GM10847 (cell line): ENCODE data around the gene ARFRP1.

Source experiments
- POLR2A ChIP-seq: IDR thresholded peaks from 2 replicates; pipeline ENCODE4 v1.6.1; 2011; ENCODE audit not compliant: insufficient read length; ENCODE audit errors: extremely low read depth

ARFRP1 gene

DNA sequence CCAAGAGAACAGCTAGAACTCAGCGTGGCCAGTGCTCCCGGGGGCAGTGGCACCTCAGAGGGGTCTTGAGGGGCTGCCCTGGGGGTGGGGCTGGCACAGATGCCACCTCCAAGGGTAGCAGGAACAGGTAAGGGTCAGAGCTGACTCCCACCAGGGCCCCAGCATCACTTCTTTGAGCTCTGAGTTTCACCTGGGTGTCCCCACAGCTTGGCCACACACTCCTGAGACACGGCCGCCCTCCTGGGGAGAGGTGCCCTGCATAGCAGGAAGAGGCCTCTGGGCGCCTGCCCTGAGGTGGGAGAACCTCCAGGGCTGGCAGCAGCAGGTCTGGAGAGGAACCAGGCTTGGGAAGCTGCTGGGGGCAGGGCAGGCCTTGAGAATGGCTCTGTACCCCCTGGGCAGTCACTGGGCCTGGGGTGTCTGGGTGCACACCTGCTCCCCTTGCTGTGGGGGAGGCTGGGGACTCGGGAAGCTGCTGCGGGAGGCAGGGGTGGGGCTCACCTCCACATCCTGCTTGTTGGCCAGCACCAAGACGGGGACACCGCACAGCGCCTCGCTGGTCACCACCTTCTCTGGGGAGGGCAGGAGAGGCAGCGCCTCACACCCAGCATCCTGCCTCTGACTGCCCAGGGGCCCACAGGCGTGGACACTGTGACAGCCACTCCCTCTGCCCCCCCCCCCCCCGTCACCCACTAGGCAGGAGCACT, 6.3 kb downstream of the ARFRP1 start:
- TF ChIP-seq POLR2A, result no peak

DNA sequence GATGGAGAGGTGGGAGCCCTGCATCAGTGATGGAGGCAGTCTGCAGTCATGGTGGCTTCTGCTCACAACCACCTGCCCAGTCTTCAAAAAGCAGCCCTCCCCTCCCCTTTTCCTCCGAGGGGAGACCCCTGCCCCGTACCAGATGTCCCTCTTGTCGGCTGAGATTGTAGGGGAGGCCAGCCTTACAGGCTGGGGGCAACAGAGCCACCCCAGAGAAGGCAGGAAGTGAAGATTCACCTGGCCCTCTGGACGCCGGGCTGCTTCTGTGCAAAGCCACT, 6.8 kb downstream of the ARFRP1 start:
- no peak for TF ChIP-seq POLR2A

DNA sequence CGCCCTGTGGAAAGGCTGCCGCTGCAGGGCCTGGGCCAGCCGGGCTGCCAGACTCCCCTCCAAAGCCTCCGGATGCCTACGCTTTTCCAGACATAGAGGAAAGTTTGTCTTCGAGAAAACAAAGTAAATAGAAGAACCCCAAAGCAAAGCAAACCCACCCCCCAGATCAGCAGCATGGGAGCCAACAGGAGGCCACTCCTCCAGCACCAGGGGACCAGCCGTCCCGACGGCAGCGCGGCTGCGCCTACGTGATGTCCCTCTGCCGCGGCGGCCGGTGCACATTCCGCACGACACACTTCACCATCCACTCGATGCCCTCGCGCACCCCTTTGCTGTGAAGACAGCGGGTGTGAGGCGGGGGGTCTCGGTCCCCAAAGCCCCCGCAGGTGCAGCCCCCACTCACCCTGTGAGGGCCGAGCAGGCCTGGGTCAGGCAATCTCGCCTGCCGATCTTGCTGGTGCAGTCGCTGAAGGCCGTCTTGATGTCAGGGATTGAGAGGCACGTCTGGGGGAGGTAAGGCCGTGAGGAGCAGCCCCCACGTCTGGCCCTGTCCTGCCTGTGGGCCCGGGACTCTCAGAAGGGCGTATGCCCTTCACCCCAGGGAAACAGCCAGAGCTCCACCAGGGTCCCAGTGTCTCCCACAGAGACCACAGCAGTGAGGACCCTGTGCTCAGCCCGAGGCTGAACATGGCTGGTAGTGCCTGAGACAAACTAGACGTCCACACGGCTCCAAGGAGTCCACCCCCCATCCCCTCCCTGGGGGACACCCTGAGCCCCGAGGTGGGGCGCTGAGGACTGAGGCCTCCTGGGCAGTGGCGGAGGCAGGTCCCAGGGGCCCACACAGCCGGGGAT, 7.4 kb downstream of the ARFRP1 start:
- TF ChIP-seq POLR2A, result no peak

DNA sequence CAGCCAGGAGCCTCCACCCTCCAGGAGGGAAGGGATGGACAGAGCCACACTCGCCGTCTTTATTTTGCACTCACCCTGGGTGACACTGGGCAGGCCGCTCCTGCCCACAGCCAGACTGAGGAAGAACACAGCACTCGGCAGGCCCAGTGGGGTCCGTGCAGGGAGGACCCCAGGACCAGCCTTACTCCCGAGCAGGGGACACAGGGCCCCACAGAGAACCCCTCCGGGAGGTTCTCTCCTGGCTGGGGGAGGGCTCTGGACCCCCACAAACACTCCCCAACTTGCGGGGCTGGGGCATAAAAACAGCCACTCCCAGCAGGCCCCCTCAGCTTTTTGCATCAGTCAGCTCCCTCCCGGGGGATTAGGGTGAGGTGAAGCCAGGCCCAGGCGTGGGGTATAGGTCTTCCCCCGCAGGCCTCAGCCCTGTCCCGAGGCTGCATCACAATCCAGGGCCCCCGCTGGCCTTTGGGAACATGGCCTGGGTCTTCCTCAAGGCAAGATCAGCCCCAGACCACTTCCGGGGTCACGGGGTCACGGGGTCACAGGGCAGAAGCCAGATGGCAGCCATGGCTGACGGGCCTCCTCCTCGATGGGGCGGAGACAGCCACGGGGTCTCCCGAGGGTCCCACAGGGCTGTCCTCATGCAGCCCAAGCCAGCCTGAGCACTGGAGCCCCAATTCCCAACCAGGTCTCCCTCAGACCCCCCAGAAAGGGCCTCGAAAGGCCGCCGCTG, 8.1 kb downstream of the ARFRP1 start:
- no peak for TF ChIP-seq POLR2A

DNA sequence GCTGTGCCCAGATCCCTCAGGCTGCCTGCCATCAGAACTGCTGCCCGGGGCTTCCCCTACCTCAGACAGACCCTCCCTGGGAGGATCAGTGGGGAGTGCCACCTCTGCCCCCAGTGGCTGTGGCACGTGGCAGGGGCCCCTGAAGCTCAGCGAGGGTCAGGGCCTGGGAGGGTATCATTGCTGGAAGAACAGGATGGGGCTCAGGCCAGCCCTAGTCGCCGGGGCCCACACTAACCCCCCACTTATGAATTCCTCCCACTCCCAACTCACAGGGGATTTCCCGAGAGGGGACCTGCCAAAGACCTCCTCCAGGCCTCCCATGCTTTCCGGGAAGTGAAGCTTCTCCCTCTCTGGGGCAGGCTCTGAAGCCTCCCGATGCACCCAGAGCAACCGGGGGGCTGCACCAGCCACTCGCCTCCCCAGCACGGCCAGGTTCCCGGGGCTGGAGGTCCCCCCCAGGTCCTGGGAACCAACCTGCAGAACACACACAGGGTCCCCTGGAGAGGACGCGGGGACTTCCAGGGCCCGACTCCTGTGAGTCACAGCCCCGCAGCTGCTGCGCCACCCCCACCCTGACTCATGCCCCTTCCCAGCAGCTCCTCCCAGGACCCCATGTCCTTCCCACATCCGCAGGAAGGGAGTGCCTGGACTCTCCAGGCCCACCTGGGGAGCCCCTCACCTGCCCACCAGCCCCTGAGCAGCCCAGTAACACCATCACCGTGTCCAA, 8.9 kb downstream of the ARFRP1 start:
- TF ChIP-seq POLR2A, result no peak

DNA sequence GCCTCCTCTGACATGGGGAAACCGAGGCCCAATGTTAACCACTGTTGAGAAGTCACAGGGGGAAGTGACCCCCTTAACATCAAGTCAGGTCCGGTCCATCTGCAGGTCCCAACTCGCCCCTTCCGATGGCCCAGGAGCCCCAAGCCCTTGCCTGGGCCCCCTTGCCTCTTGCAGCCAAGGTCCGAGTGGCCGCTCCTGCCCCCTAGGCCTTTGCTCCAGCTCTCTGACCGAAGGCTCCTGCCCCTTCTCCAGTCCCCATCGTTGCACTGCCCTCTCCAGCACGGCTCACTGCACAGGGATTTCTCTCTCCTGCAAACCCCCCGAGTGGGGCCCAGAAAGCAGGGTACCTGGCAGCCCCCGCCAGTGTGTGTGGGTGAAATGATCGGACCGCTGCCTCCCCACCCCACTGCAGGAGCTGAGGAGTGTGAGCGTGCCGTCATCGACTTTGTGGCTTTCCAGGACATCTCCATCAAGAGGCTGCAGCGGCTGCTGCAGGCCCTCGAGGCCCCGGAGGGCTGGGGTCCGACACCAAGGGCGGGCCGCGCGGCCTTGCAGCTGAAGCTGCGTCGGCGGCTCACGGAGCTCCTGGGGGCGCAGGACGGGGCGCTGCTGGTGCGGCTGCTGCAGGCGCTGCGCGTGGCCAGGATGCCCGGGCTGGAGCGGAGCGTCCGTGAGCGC, 9.8 kb downstream of the ARFRP1 start:
- no peak for TF ChIP-seq POLR2A

DNA sequence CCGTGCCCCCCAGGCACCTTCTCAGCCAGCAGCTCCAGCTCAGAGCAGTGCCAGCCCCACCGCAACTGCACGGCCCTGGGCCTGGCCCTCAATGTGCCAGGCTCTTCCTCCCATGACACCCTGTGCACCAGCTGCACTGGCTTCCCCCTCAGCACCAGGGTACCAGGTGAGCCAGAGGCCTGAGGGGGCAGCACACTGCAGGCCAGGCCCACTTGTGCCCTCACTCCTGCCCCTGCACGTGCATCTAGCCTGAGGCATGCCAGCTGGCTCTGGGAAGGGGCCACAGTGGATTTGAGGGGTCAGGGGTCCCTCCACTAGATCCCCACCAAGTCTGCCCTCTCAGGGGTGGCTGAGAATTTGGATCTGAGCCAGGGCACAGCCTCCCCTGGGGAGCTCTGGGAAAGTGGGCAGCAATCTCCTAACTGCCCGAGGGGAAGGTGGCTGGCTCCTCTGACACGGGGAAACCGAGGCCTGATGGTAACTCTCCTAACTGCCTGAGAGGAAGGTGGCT, 10.4 kb downstream of the ARFRP1 start:
- TF ChIP-seq POLR2A, result no peak

DNA sequence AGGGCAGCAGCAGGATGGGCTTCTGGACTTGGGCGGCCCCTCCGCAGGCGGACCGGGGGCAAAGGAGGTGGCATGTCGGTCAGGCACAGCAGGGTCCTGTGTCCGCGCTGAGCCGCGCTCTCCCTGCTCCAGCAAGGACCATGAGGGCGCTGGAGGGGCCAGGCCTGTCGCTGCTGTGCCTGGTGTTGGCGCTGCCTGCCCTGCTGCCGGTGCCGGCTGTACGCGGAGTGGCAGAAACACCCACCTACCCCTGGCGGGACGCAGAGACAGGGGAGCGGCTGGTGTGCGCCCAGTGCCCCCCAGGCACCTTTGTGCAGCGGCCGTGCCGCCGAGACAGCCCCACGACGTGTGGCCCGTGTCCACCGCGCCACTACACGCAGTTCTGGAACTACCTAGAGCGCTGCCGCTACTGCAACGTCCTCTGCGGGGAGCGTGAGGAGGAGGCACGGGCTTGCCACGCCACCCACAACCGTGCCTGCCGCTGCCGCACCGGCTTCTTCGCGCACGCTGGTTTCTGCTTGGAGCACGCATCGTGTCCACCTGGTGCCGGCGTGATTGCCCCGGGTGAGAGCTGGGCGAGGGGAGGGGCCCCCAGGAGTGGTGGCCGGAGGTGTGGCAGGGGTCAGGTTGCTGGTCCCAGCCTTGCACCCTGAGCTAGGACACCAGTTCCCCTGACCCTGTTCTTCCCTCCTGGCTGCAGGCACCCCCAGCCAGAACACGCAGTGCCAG, 11.0 kb downstream of the ARFRP1 start, which contains the start of gene TNFRSF6B:
TSS of gene TNFRSF6B (plus strand) at position 25 of the 729 bp plus-strand sequence. CDS start at position 141, 116 bp downstream.
- no peak for TF ChIP-seq POLR2A

DNA sequence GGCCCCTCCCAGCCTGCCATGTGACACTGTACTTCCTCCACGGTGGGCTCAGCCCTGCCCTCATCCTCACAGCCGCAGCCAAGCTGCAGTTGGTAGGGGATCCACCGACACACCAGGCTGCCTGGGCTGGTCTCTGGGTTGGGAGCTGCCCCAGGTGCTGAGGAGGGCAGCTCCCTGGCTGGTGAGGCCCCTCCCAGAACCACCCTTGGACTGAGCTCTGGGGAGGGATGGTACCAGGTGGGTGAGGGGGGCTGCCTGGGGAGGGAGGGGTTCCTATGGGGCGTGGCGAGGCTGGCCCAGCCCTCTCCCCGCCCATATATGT, 11.5 kb downstream of the ARFRP1 start:
- no peak for TF ChIP-seq POLR2A

DNA sequence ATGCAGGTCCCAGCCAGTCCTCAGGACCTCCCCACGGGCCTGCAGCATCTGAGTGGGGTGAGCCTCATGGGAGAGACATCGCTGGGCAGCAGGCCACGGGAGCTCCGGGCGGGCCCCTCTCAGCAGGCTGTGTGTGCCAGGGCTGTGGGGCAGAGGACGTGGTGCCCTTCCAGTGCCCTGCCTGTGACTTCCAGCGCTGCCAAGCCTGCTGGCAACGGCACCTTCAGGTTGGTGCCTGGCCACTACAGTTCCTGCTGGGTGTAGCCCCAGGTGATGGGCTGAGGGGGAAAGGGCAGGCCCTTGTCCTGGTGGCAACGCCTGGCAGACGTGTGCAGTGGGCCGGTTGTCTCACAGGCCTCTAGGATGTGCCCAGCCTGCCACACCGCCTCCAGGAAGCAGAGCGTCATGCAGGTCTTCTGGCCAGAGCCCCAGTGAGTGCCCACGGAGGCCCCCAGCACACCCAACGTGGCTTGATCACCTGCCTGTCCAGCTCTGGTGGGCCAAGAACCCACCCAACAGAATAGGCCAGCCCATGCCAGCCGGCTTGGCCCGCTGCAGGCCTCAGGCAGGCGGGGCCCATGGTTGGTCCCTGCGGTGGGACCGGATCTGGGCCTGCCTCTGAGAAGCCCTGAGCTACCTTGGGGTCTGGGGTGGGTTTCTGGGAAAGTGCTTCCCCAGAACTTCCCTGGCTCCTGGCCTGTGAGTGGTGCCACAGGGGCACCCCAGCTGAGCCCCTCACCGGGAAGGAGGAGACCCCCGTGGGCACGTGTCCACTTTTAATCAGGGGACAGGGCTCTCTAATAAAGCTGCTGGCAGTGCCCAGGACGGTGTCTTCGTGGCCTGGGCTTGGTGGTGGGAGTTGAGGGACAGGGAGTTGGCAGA, 12.1 kb downstream of the ARFRP1 start:
- TF ChIP-seq POLR2A, result no peak

DNA sequence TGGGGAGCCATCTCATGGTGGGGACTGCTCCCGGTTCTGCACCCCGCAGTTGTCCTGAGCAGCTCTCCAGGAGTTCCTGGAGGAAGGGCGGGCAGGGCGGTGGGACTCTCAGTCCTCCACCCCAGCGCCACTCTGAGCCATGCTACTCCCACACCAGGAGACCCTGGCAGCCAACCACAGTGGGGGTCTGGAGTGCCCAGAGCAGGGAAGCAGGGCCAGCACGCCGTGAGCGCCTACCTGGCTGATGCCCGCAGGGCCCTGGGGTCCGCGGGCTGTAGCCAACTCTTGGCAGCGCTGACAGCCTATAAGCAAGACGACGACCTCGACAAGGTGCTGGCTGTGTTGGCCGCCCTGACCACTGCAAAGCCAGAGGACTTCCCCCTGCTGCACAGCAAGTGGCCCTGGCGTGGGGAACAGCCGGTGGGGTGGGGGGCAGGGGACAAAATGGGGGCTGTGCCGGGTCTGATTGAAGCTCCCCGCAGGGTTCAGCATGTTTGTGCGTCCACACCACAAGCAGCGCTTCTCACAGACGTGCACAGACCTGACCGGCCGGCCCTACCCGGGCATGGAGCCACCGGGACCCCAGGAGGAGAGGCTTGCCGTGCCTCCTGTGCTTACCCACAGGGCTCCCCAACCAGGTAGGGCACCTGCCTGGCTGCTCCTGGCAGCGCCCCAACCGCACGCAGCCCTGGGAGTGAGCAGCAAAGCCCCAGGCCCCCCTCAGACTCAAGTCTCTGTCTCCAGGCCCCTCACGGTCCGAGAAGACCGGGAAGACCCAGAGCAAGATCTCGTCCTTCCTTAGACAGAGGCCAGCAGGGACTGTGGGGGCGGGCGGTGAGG, 13.0 kb downstream of the ARFRP1 start:
- TF ChIP-seq POLR2A, result no peak
